HT-29 (cell line): Measurements from ENCODE around the gene GRM5. TPM values are rescaled to one million over a fixed set of nuclear protein-coding genes. Genes with fewer than 3 reads are reported as not detected.
"Not testable (repeated sequence)": the region's sequence is repeated elsewhere in the genome, so short reads cannot be mapped to it uniquely, and the experiment has no call there.

Experiments used
- DNase-seq: peaks from one replicate; pipeline ENCODE4 v3.0.0-alpha.2; 2015; ENCODE audit warnings: low spot score
- total RNA-seq: library from RNA; depleted of rRNA; stranded (reverse); fragments of >200 nt; shearing (Covaris generic); gene quantifications from 2 replicates; pipeline ENCODE4 v1.2.3, GENCODE V29; 2014

Gene GRM5
- total RNA-seq, 1 experiment from 2014 or later: not detected

DNA sequence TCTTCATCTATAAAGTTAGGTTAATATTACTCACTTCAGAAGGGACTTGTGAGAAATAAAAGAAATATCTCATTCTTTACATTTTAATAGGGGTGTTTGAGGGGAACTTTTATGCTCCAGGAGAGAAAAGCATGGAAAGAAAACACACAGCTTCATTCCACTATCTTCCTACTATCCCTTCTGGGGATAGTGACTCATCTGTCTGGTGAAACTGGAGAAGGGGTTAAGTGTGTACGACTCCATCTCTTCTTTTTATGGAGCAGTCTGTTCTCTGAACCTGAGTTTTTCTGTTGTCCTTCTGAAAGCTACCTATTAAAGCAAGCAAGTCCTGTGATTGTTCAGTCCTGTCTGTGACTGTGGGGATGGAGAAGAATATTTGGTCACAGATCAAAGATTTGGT lies 227.6 kb downstream of the GRM5 start:
- DNase-seq: not testable (repeated sequence)

DNA sequence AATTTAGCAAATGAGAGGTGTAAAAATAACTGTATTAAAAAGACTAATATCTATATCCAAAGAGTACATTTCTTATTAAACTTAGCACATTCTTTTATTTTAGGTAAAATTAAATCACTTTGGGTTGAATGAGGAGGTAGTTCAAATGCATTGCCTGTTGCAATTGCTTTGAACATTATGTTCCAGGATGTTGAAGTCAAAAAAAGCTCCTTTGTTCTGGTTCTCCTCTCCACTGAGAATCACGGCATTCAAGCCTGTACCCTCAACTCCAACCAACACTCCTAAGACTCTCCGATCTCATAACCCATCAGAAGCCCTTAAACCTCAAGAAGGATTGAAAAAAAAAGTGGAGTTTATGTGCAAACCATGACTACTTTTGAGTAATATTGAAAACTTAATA lies 230.1 kb downstream of the GRM5 start:
- not testable (repeated sequence) for DNase-seq

DNA sequence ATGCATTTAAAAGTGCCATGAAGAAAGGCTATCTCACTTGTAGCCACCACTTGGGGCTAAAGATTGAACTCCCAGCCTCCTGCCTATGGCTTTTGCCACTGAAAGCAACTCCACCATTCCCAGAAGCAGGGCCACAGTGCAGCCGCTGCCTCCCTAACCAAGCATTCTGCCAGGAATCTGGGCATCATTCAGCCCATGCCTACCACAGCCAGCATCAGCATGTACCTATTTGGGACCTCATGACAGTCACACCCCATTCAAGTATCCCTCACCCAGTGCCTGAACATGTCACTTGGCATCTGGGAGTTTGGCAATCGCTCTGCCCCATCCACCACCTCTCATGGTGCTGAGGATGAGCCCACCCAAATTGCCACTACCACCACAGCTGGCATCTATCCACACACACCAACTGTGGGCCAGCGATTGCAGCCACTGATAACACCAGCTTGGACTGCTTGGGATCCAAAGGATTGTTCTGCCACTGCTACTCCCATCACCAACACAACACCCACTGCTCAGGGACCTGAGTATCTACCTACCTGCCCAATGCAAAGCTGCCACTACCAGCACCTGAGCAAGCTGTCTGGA lies 234.4 kb downstream of the GRM5 start:
- no peak for DNase-seq

GRCh38 chr11:88827018-88827676 lies 238.6 kb downstream of the GRM5 start:
- no peak for DNase-seq

DNA sequence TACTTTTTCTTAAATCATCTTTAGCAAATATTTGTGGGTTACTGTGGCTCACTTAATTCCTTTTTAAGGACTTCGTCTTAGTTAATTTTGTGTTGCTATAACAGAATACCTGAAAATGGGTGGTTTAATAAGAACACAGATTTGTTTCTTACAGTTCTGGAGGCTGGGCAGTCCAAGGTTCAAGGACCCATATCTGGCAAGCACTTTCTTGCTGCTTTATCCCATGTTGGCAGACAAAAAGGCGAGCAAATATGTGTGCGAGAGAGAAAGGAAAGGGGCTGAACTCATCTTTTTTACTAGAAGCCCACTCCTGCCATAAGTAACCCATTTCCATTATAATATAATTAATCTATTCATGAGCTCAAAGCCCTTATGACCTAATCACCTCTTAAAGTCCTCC lies 246.2 kb downstream of the GRM5 start:
- no peak for DNase-seq

- no peak for DNase-seq
Observed at GRCh38 chr11:88818978-88819377, 246.8 kb downstream of the GRM5 start.

DNA sequence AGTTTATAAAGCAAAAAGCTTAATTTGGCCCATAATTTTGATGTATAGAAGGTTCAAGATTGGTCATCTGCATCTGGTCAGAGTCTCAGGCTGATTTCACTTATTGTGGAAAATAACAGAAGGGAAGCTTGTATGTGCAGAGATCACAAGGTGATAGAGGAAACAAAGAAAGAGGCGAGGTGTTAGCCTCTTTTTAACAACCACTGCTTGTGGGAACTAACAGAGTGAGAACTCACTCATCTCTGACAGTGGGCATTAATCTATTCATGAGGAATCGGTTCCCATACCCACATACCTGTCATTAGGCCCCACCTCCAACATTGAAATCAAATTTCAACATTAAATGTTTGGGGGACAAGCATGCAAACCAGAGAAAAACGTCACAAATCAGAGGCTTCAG lies 250.3 kb downstream of the GRM5 start:
- no peak for DNase-seq

DNA sequence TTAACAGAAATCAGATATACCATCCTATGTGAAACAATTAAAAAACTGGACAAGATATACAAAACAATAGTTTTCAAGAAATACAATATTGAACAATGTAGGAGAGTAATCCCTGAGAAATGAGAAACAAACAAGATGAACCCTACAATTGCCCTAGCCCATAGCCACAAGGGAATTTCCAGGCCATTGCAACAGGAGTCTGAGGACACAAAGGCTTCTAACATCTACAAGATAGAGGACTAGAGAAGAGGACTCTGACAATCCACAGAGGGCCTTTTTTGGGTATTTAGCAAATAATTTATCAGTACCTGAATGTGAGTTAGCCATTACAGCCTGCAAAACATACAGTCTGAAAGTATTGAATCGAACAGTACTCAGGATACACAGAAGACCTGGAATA lies 251.7 kb downstream of the GRM5 start:
- no peak for DNase-seq

GRCh38 chr11:88813233-88813915 lies 252.4 kb downstream of the GRM5 start:
- DNase-seq: no peak

GRCh38 chr11:88810420-88811097 lies 255.2 kb downstream of the GRM5 start:
- no peak for DNase-seq

GRCh38 chr11:88809126-88809525 lies 256.7 kb downstream of the GRM5 start:
- no peak for DNase-seq

- no peak for DNase-seq
Observed at GRCh38 chr11:88807349-88807748, 258.4 kb downstream of the GRM5 start.

DNA sequence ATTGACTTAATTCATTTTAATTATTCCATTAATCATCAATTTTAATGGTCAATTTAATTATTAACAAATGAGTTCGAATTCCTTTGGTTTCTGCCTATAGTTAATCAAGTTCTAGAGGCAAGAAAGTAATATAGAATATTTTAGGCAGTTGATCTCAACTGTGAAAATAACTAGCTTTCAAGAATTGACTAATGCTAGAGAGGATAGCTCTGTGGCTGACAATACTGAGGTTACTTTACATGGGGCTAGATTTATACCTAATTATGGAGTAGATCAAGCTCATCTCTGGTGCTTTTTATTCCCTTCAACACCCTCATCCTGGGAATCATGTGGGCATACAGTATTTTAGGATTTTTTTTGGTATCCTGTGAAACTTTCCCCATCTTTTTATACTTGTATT lies 259.4 kb downstream of the GRM5 start:
- DNase-seq: no peak

GRCh38 chr11:88801484-88802123 lies 264.2 kb downstream of the GRM5 start:
- no peak for DNase-seq

DNA sequence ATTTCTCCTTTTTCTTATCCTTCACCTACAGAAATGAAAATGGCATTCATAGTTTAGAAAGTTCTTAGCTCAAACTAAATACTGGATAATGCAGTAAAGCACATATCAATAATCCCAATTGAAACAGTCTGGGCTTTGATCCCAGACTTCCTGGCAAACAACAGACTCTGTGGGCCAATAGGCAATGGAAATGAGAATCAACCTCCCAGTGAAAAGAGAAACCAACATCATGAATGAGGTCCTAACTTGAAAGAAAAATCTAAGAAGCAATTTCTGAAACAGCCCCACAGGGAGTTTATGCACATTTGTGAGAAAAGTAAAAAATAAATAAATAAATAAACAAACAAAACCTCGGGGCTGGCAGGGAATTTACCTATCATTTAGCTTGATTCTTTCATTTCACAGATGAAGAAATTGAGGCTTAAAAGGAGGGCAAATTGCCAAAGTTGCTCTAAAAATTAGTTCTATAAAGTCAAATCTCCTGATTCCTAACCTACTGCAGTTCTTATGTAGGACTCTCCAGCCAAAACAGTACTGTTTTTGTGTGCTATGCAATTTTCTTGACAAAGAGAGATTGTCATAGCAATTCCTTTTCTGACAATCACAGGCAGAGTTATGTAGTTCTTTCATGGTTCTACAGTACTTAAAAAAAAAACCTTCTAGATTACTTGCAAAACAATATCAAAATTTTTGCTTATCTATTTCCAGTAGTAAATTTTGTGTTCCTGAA lies 265.8 kb downstream of the GRM5 start:
- no peak for DNase-seq

DNA sequence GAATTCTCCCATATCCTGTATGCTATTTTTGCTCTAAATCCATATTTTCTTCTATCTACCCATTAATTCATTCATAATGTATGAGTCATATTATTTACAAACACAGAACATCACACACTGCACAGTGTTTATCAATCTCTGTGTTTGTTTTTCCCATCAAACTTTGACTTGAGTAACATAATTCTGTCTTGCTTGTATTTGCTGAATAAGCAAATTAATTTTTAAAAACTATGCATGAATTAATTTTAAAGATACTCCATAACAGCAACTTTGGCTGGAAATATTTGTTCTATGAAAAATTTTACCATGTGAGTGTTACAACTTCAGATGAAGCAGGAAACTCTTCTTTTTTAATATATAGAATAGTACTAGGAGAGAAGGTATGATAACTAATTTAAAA lies 275.6 kb downstream of the GRM5 start:
- DNase-seq: no peak

DNA sequence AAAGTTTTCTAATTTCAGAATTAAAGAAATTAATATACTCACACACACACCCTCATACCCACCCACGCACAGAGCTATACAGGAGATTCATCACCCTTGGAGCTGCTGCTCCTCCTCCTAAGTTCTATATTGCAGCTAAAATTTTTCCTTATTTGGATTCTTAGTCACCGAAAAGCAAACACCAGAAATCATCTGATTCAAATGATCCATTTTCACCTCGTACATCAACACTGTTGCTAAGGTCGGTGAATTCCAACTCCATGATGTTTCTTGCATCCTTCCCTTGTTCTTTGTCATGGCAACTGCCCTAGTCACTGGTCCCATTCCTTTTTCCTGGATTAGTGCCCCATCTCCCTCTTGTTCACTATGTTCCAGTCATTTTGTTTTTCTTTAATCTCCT lies 286.2 kb downstream of the GRM5 start:
- no peak for DNase-seq

GRCh38 chr11:88770475-88771079 lies 295.2 kb downstream of the GRM5 start:
- DNase-seq: no peak

- DNase-seq: no peak
Observed at GRCh38 chr11:88744140-88744539, 321.6 kb downstream of the GRM5 start.

- DNase-seq: no peak
Observed at GRCh38 chr11:88739524-88739923, 326.3 kb downstream of the GRM5 start.

DNA sequence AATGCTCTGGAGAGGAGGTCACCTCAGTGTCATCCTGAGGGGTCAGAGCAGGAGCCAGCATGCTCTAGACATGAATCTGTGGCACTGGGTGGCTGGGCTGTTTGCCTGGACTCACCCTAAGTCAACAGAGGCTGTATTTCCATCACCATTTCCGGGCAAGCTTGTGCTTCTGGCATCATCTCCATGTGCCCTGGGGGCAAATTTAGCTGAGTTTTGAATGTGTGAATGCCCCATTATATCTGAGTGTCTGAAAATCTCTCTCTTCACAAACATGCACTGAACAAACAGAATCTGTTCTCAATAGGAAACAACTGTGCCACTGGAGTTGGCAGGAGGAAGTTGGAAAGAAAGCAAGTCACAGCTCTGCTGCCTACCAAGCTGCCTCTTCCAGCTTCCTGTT lies 356.2 kb downstream of the GRM5 start:
- no peak for DNase-seq
